OCI-LY7 (cell line): Measurements from ENCODE around the gene SGTB. TPM values are rescaled to one million over a fixed set of nuclear protein-coding genes. Genes with fewer than 3 reads are reported as not detected.
A peak's percentile ranks its signal among the peaks of the same experiment; 100 is the strongest.

Source experiments
- BruUV-seq: library from RNA; stranded (reverse); fragments of 400-500 nt; replicated peaks from 2 replicates; lab custom pipeline; 2021; lab: Mats Ljungman, UMichigan
- CTCF ChIA-PET: fragments of 300-600 bp; sonication (Branson Sonifier 250); formaldehyde crosslinking; loops from one replicate; lab custom pipeline; 2022; ENCODE audit warnings: antibody characterized with exemption; ENCODE audit not compliant: unreplicated experiment; lab: Charles Lee
- POLR2A ChIA-PET: fragments of 300-600 bp; sonication (Branson Sonifier 250); formaldehyde crosslinking; loops from one replicate; lab custom pipeline; 2022; ENCODE audit warnings: antibody characterized with exemption; lab: Charles Lee
- DNase-seq: peaks from one replicate; pipeline ENCODE4 v3.0.0-alpha.2; 2015; ENCODE audit warnings: low spot score
- H2AFZ ChIP-seq: fragments of 200-600 bp; sonication (generic), shearing (Covaris generic); 2 replicates; pipeline ENCODE4 v1.6.1; 2014; ENCODE audit warnings: mild to moderate bottlenecking, antibody characterized with exemption, low read length, moderate library complexity
- H3K27ac ChIP-seq: fragments of 200-600 bp; sonication (generic); 2 replicates; pipeline ENCODE4 v1.5.1; 2014; ENCODE audit warnings: mixed run types, low read depth, mild to moderate bottlenecking, moderate library complexity, low read length, inconsistent platforms; ENCODE audit not compliant: poor library complexity, severe bottlenecking
- H3K36me3 ChIP-seq: fragments of 200-600 bp; sonication (generic); 2 replicates; pipeline ENCODE4 v1.6.1; 2014; ENCODE audit warnings: mild to moderate bottlenecking, antibody characterized with exemption, low read length, moderate library complexity, mixed read lengths; ENCODE audit not compliant: insufficient read depth
- H3K4me1 ChIP-seq: fragments of 200-600 bp; sonication (generic); 2 replicates; pipeline ENCODE4 v1.5.1; 2014; ENCODE audit warnings: mild to moderate bottlenecking, low read length; ENCODE audit not compliant: insufficient read depth, poor library complexity, severe bottlenecking
- H3K4me2 ChIP-seq: fragments of 200-600 bp; sonication (generic); 2 replicates; pipeline ENCODE4 v1.6.1; 2014; ENCODE audit warnings: mild to moderate bottlenecking, low read length
- H3K4me3 ChIP-seq: fragments of 200-600 bp; sonication (generic); 2 replicates; pipeline ENCODE4 v1.5.1; 2014; ENCODE audit warnings: mild to moderate bottlenecking, low read depth, low read length; ENCODE audit not compliant: poor library complexity, severe bottlenecking
- H3K79me2 ChIP-seq: fragments of 200-600 bp; sonication (generic); 2 replicates; pipeline ENCODE4 v1.6.1; 2016; ENCODE audit warnings: low read depth, mild to moderate bottlenecking, low read length, moderate library complexity, mixed read lengths; ENCODE audit not compliant: insufficient read depth
- H3K9me2 ChIP-seq: fragments of 200-600 bp; sonication (generic); 2 replicates; pipeline ENCODE4 v1.6.1; 2016; ENCODE audit warnings: mild to moderate bottlenecking, low read length, mixed read lengths; ENCODE audit not compliant: insufficient read depth
- H3K9me3 ChIP-seq: fragments of 200-600 bp; sonication (generic); 2 replicates; pipeline ENCODE4 v1.6.1; 2014; ENCODE audit warnings: mild to moderate bottlenecking, mixed run types, low read length, mixed read lengths
- H4K20me1 ChIP-seq: fragments of 200-600 bp; sonication (generic); 2 replicates; pipeline ENCODE4 v1.6.1; 2014; ENCODE audit warnings: mild to moderate bottlenecking, antibody characterized with exemption, low read length, moderate library complexity, mixed read lengths; ENCODE audit not compliant: insufficient read depth
- CTCF ChIP-seq: fragments of 200-600 bp; sonication (generic); conservative IDR thresholded peaks from 2 replicates; pipeline ENCODE4 v1.5.1; 2014; ENCODE audit warnings: mild to moderate bottlenecking, antibody characterized with exemption, low read length, moderate library complexity, mixed read lengths
- EZH2phosphoT487 ChIP-seq: fragments of 200-600 bp; sonication (generic); IDR thresholded peaks from 2 replicates; pipeline ENCODE4 v1.6.1; 2018; ENCODE audit warnings: low read depth, borderline replicate concordance, mild to moderate bottlenecking, mixed run types, antibody characterized with exemption, low read length, moderate library complexity, mixed read lengths
- intact Hi-C: fragments of 100-400 bp; cut with micrococcal nuclease; formaldehyde crosslinking; loops from one replicate; pipeline ENCODE4 v1.10.0; 2022; ENCODE audit not compliant: unreplicated experiment
- total RNA-seq, 2 experiments: library from RNA; depleted of rRNA in 1 of 2; stranded (reverse); fragments of >200 nt in 1 of 2; shearing (Covaris generic) in 1 of 2; gene quantifications; 2 replicates each; pipeline ENCODE4 v1.2.3, GENCODE V29; 2014 to 2022

Gene SGTB
- total RNA-seq, 2 experiments from 2014 or later: 4.3 to 8.7 TPM

GRCh38 chr5:65742565-65743231 lies 20.8 kb upstream of the SGTB start:
- H3K79me2 ChIP-seq: peaks cover 5% of the 10 kb centered on the region
- no peaks in the 10 kb centered on the region; the same call in 1 of the 2 replicates for H3K9me3 ChIP-seq
- no TSS peak for BruUV-seq

GRCh38 chr5:65739162-65739561 lies 17.3 kb upstream of the SGTB start:
- ChIA-PET CTCF (no interaction called here), POLR2A (no interaction called here)
- Histone ChIP-seq H3K79me2 (peaks cover 12% of the 10 kb centered on the region), H4K20me1 (peaks cover 10% of the 10 kb centered on the region; the same call in 1 of the 2 replicates), H3K27ac (no peak overlapping the region), H3K36me3 (no peaks in the 10 kb centered on the region), H3K4me3 (no peak overlapping the region), H3K9me2 (no peaks in the 10 kb centered on the region), H3K4me1 (peaks cover 7% of the 10 kb centered on the region), H3K4me2 (no peak overlapping the region), H3K9me3 (no peaks in the 10 kb centered on the region; the same call in 1 of the 2 replicates), H2AFZ (no peak overlapping the region)
- TF ChIP-seq EZH2phosphoT487 (no peak), CTCF (no peak)
- no peak for DNase-seq
- BruUV-seq: no TSS peak
- intact Hi-C loops: no loop called here

More at GRCh38 chr5:65742565-65743231, 20.8 kb upstream of the SGTB start:
- Histone ChIP-seq H3K4me3 (no peak overlapping the region), H4K20me1 (peaks cover 10% of the 10 kb centered on the region; the same call in 1 of the 2 replicates), H3K4me1 (no peaks in the 10 kb centered on the region), H3K4me2 (no peak overlapping the region), H3K9me2 (no peaks in the 10 kb centered on the region), H3K27ac (no peak overlapping the region), H2AFZ (no peak overlapping the region), H3K36me3 (no peaks in the 10 kb centered on the region)
- ChIA-PET CTCF (no interaction called here), POLR2A (interaction anchor here (1.8 kb wide), 1 partner anchor 15 kb away, joined by 9 read pairs; no protein-coding TSS in a partner anchor)
- peak; percentile 56 for DNase-seq
- intact Hi-C loops: loop anchor here (2.0 to 10.0 kb wide), 2 partner anchors 182 to 282 kb away; no protein-coding TSS in a partner anchor
- TF ChIP-seq CTCF: peak; percentile 89
- TF ChIP-seq EZH2phosphoT487: no peak

GRCh38 chr5:65738305-65738704 lies 16.4 kb upstream of the SGTB start:
- H4K20me1 ChIP-seq: peaks cover 9% of the 10 kb centered on the region; the same call in 1 of the 2 replicates
- no peak overlapping the region for H3K4me2 ChIP-seq
- intact Hi-C loops: no loop called here
- CTCF ChIA-PET: no interaction called here
- H3K36me3 ChIP-seq: no peaks in the 10 kb centered on the region
- no peaks in the 10 kb centered on the region for H3K9me2 ChIP-seq
- peaks cover 7% of the 10 kb centered on the region for H3K4me1 ChIP-seq
- no peak overlapping the region for H3K4me3 ChIP-seq
- H3K79me2 ChIP-seq: peaks cover 12% of the 10 kb centered on the region
- TF ChIP-seq EZH2phosphoT487: no peak
- no peak for TF ChIP-seq CTCF
- BruUV-seq: no TSS peak
- H3K27ac ChIP-seq: no peak overlapping the region
- no peak for DNase-seq
- POLR2A ChIA-PET: no interaction called here
- no peaks in the 10 kb centered on the region; the same call in 1 of the 2 replicates for H3K9me3 ChIP-seq
- no peak overlapping the region for H2AFZ ChIP-seq
